ENCODE measurements around the gene HDAC7.

DNA sequence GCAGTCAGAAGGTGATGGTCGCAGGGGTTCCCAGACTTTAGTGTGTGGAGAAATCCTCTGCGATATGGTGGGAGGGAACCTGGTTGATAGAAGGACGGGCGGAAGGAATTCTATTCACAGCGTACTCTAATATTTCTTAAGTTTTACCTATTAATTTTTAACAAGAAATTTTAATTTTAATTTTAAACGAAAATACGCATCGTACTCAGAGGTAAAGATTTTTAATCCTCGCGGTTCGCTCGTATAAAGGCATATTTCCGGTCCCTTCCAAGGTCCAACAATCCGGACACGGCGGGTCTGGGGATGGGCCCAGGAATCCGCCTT lies 47.0 kb downstream of the HDAC7 start:
- TF ChIP-seq CHD2 (IDR thresholded peaks at IDR 0.05; ENCODE audit: low read depth, low read length) (no peak), ONECUT2 (CRISPR knock-in tag; IDR thresholded peaks at IDR 0.05) (no peak), EZH2 (conservative IDR thresholded peaks at IDR 0.05; ENCODE audit: low read depth, low read length) (no peak), KLF16 (CRISPR knock-in tag; IDR thresholded peaks at IDR 0.05) (no peak), KDM3A (CRISPR knock-in tag; IDR thresholded peaks at IDR 0.05; ENCODE audit: low read depth) (no peak), ETV5 (CRISPR knock-in tag; IDR thresholded peaks at IDR 0.05; ENCODE audit: borderline replicate concordance) (no peak), SCMH1 (CRISPR knock-in tag; IDR thresholded peaks at IDR 0.05; ENCODE audit: borderline replicate concordance) (no peak), ELF1 (CRISPR knock-in tag; IDR thresholded peaks at IDR 0.05) (no peak), GTF2F1 (IDR thresholded peaks at IDR 0.05; ENCODE audit: low read length) (no peak)

Measured in HepG2 (cell line).